H1 (cell line): Measurements from ENCODE around the gene COL28A1. TPM values are rescaled to one million over a fixed set of nuclear protein-coding genes. Genes with fewer than 3 reads are reported as not detected.

Experiments
- CTCF ChIA-PET: fragments of 300-600 bp; sonication (Branson Sonifier 250); formaldehyde crosslinking; loops from one replicate; lab custom pipeline; 2021; ENCODE audit not compliant: partially characterized antibody; lab: Charles Lee
- POLR2A ChIA-PET: fragments of 300-600 bp; sonication (Branson Sonifier 250); formaldehyde crosslinking; loops from one replicate; lab custom pipeline; 2021; ENCODE audit warnings: inconsistent platforms; ENCODE audit not compliant: partially characterized antibody; lab: Charles Lee
- DNase-seq, 2 experiments: peaks; one replicate each; pipeline versions ENCODE4 v3.0.0 to v3.0.0-alpha.2; 2010 to 2022; ENCODE audit warnings: low spot score in 2 of 2, low read depth in 1 of 2, mixed read lengths in 1 of 2
- FAIRE-seq: peaks from 2 replicates; lab custom pipeline; 2011; peaks lifted over from hg19 to GRCh38; lab: Jason Lieb, UNC
- H2AFZ ChIP-seq: 2 replicates; pipeline ENCODE4 v1.8.1; 2012; ENCODE audit warnings: low read length, inconsistent platforms
- H2AK5ac ChIP-seq: 2 replicates; pipeline ENCODE4 v1.6.1; 2013; ENCODE audit warnings: low read depth, low read length
- H2BK120ac ChIP-seq: replicated peaks from 2 replicates; pipeline ENCODE3; 2013; ENCODE audit warnings: low read depth, low read length, inconsistent platforms
- H2BK12ac ChIP-seq: 2 replicates; pipeline ENCODE4 v1.6.1; 2013; ENCODE audit warnings: low read depth, low read length
- H2BK15ac ChIP-seq: 2 replicates; pipeline ENCODE4 v1.6.1; 2013; ENCODE audit warnings: low read length
- H2BK20ac ChIP-seq: 2 replicates; pipeline ENCODE4 v1.6.1; 2013; ENCODE audit warnings: low read length
- H2BK5ac ChIP-seq: 2 replicates; pipeline ENCODE4 v1.6.1; 2013; ENCODE audit warnings: low read depth, low read length
- H3K14ac ChIP-seq: 2 replicates; pipeline ENCODE4 v1.6.1; 2013; ENCODE audit warnings: inconsistent platforms; ENCODE audit not compliant: insufficient read length
- H3K18ac ChIP-seq: 2 replicates; pipeline ENCODE4 v1.6.1; 2013; ENCODE audit warnings: low read length; ENCODE audit errors: extremely low read depth
- H3K23ac ChIP-seq: 2 replicates; pipeline ENCODE4 v1.6.1; 2013; ENCODE audit warnings: inconsistent platforms; ENCODE audit not compliant: insufficient read length
- H3K23me2 ChIP-seq: 2 replicates; pipeline ENCODE4 v1.6.1; 2013; ENCODE audit warnings: low read depth, low read length
- H3K27ac ChIP-seq: 2 replicates; pipeline ENCODE4 v1.6.1; 2011; ENCODE audit warnings: low read depth, low read length, inconsistent platforms
- H3K27me3 ChIP-seq, 4 experiments: replicated peaks in 1 of 4; 1 replicate in 1 of 4; 2 replicates in 3 of 4; pipeline versions ENCODE4 v1.6.1 to v1.8.1; 2011 to 2013; ENCODE audit warnings: low read length in 3 of 4, mild to moderate bottlenecking in 3 of 4, inconsistent platforms in 2 of 4, mixed read lengths in 2 of 4, moderate library complexity in 1 of 4; ENCODE audit not compliant: control insufficient read depth in 3 of 4, insufficient read depth in 3 of 4; ENCODE audit errors: extremely low read depth in 1 of 4
- H3K36me3 ChIP-seq, 4 experiments: 2 replicates each; pipeline versions ENCODE4 v1.6.1 to v1.8.1; 2011 to 2013; ENCODE audit warnings: mild to moderate bottlenecking in 4 of 4, low read length in 3 of 4, moderate library complexity in 2 of 4, control low read depth in 1 of 4, inconsistent platforms in 1 of 4; ENCODE audit not compliant: insufficient read depth in 4 of 4, control insufficient read depth in 2 of 4
- H3K4ac ChIP-seq: replicated peaks from 2 replicates; pipeline ENCODE3; 2013; ENCODE audit warnings: low read length, low read depth, mixed read lengths, inconsistent platforms; ENCODE audit not compliant: insufficient read length
- H3K4me1 ChIP-seq, 4 experiments: replicated peaks in 1 of 4; 1 replicate in 1 of 4; 2 replicates in 3 of 4; pipeline versions ENCODE4 v1.6.1 to v1.8.1; 2011 to 2013; ENCODE audit warnings: low read length in 3 of 4, inconsistent platforms in 2 of 4, mixed read lengths in 1 of 4; ENCODE audit not compliant: insufficient read depth in 4 of 4, control insufficient read depth in 3 of 4
- H3K4me2 ChIP-seq, 2 experiments: 2 replicates each; pipeline versions ENCODE4 v1.6.1 to v1.8.1; 2011 to 2013; ENCODE audit warnings: low read depth in 2 of 2, low read length in 2 of 2, control low read depth in 1 of 2, inconsistent platforms in 1 of 2, mild to moderate bottlenecking in 1 of 2; ENCODE audit not compliant: insufficient read depth in 1 of 2
- H3K4me3 ChIP-seq, 4 experiments: fragments of 200-600, 300-600 bp in 1 of 4; sonication (generic), shearing (Covaris generic), sonication (Bioruptor Twin) in 1 of 4; 2 replicates each; pipeline versions ENCODE4 v1.5.1 to v1.8.1; 2011 to 2016; ENCODE audit warnings: low read length in 4 of 4, low read depth in 3 of 4, control low read depth in 2 of 4, inconsistent platforms in 2 of 4, mild to moderate bottlenecking in 2 of 4, mixed read lengths in 1 of 4, moderate library complexity in 1 of 4; ENCODE audit not compliant: insufficient read depth in 2 of 4; ENCODE audit errors: extremely low read depth in 1 of 4
- H3K56ac ChIP-seq: replicated peaks from 2 replicates; pipeline ENCODE3; 2013; ENCODE audit warnings: low read depth, mild to moderate bottlenecking, mixed read lengths, low read length, inconsistent platforms; ENCODE audit not compliant: insufficient read length
- H3K79me1 ChIP-seq: 2 replicates; pipeline ENCODE4 v1.6.1; 2013; ENCODE audit warnings: low read depth, low read length, control low read depth
- H3K79me2 ChIP-seq, 2 experiments: 2 replicates each; pipeline versions ENCODE4 v1.6.1 to v1.8.1; 2012 to 2013; ENCODE audit warnings: low read length in 2 of 2, mild to moderate bottlenecking in 2 of 2, inconsistent platforms in 1 of 2; ENCODE audit not compliant: insufficient read depth in 2 of 2, control insufficient read depth in 1 of 2
- H3K9ac ChIP-seq, 4 experiments: replicated peaks in 1 of 4; 1 replicate in 1 of 4; 2 replicates in 3 of 4; pipeline versions ENCODE4 v1.6.1 to v1.8.1; 2011 to 2013; ENCODE audit warnings: low read depth in 3 of 4, low read length in 3 of 4, control low read depth in 2 of 4, mild to moderate bottlenecking in 2 of 4, moderate library complexity in 2 of 4, inconsistent platforms in 1 of 4; ENCODE audit errors: extremely low read depth in 1 of 4
- H3K9me3 ChIP-seq, 2 experiments: 2 replicates each; pipeline versions ENCODE4 v1.6.1 to v1.8.1; 2012 to 2013; ENCODE audit warnings: mild to moderate bottlenecking in 2 of 2, moderate library complexity in 2 of 2, control low read depth in 1 of 2, inconsistent platforms in 1 of 2, low read depth in 1 of 2, low read length in 1 of 2, mixed read lengths in 1 of 2; ENCODE audit not compliant: insufficient read depth in 2 of 2
- H4K20me1 ChIP-seq, 2 experiments: replicated peaks in 1 of 2; 2 replicates each; pipeline versions ENCODE3 to v1.8.1; 2011 to 2013; ENCODE audit warnings: inconsistent platforms in 2 of 2, low read length in 2 of 2, mild to moderate bottlenecking in 1 of 2; ENCODE audit not compliant: insufficient read depth in 2 of 2, control insufficient read depth in 1 of 2
- H4K5ac ChIP-seq: 2 replicates; pipeline ENCODE4 v1.6.1; 2013; ENCODE audit warnings: low read length, low read depth, mixed read lengths, inconsistent platforms; ENCODE audit not compliant: insufficient read length
- H4K8ac ChIP-seq: 2 replicates; pipeline ENCODE4 v1.8.0; 2013; ENCODE audit warnings: mild to moderate bottlenecking, moderate library complexity, low read length, inconsistent platforms; ENCODE audit not compliant: insufficient read depth; ENCODE audit errors: extremely low read depth
- H4K91ac ChIP-seq: replicated peaks from 2 replicates; pipeline ENCODE3; 2013; ENCODE audit warnings: low read length, mixed read lengths, inconsistent platforms; ENCODE audit not compliant: insufficient read length
- ASH2L ChIP-seq: fragments of 200-600, 300-600 bp; sonication (generic); IDR thresholded peaks from one replicate; pipeline ENCODE4 v1.7.1; 2017; ENCODE audit warnings: low read length
- CBX5 ChIP-seq: fragments of 300-800, 300-1000 bp; sonication (generic); IDR thresholded peaks from 2 replicates; pipeline ENCODE4 v1.7.1; 2016; ENCODE audit warnings: antibody characterized with exemption, low read length, low read depth
- CBX8 ChIP-seq: fragments of 300-800, 300-1000 bp; sonication (generic); IDR thresholded peaks from 2 replicates; pipeline ENCODE4 v1.7.1; 2016; ENCODE audit warnings: low read depth, low read length, borderline replicate concordance
- HDAC6 ChIP-seq: IDR thresholded peaks from one replicate; pipeline ENCODE4 v1.7.1; 2012; ENCODE audit warnings: low read depth, mild to moderate bottlenecking, inconsistent platforms, low read length, moderate library complexity
- KDM5A ChIP-seq: fragments of 200-600 bp; IDR thresholded peaks from 2 replicates; pipeline ENCODE4 v1.7.1; 2012; ENCODE audit warnings: mild to moderate bottlenecking, low read length, inconsistent platforms, mixed read lengths
- MAFK ChIP-seq: IDR thresholded peaks from 2 replicates; pipeline ENCODE4 v1.6.1; 2012; ENCODE audit warnings: low read depth, mild to moderate bottlenecking, improper control_type of control experiment, low read length
- POLR2AphosphoS5 ChIP-seq: IDR thresholded peaks from 2 replicates; pipeline ENCODE4 v1.6.1; 2011; ENCODE audit warnings: low read depth, low read length
- POU5F1 ChIP-seq: IDR thresholded peaks from 2 replicates; pipeline ENCODE4 v1.6.1; 2011; ENCODE audit warnings: low read depth, mild to moderate bottlenecking, low read length, moderate library complexity
- SP4 ChIP-seq: IDR thresholded peaks from 2 replicates; pipeline ENCODE4 v1.6.1; 2012; ENCODE audit warnings: low read length, inconsistent platforms
- SUZ12 ChIP-seq: fragments of 200-600 bp; sonication (generic); IDR thresholded peaks from 2 replicates; pipeline ENCODE4 v1.6.1; 2012; ENCODE audit warnings: mild to moderate bottlenecking, inconsistent platforms, low read length, moderate library complexity, mixed read lengths
- TBP ChIP-seq: IDR thresholded peaks from 2 replicates; pipeline ENCODE4 v1.6.1; 2011; ENCODE audit warnings: low read depth, low read length, improper control_type of control experiment
- TEAD4 ChIP-seq: IDR thresholded peaks from 2 replicates; pipeline ENCODE4 v1.6.1; 2012; ENCODE audit warnings: low read depth, low read length, inconsistent platforms, mixed read lengths
- YY1 ChIP-seq: IDR thresholded peaks from 2 replicates; pipeline ENCODE4 v1.6.1; 2011; ENCODE audit warnings: low read depth, mild to moderate bottlenecking, low read length
- WGBS, 2 experiments: shearing (Covaris generic) in 1 of 2; methylation state at CpG; one replicate each; pipeline versions ENCODE4 v1.1.6 to v1.1.7; 2013 to 2015; ENCODE audit warnings: low lambda C conversion rate in 2 of 2, mixed read lengths in 2 of 2, inconsistent platforms in 1 of 2, low coverage in 1 of 2, missing lambda C conversion rate in 1 of 2; ENCODE audit not compliant: insufficient replicate concordance in 2 of 2, insufficient coverage in 1 of 2, insufficient read length in 1 of 2; ENCODE audit errors: extremely low coverage in 1 of 2, missing lambda C conversion rate in 1 of 2; 5-methylcytosine and 5-hydroxymethylcytosine counted together
- polyA plus RNA-seq, 7 experiments: library from polyadenylated mRNA; depleted of rRNA in 3 of 7; stranded (reverse) in 5 of 7; unstranded in 2 of 7; fragments of >200 nt in 5 of 7; fragments of 200-250 nt in 2 of 7; gene quantifications; 1 replicate in 5 of 7; 2 replicates in 1 of 7; 4 replicates in 1 of 7; pipeline versions ENCODE4 v1.2.1 to v1.2.3, GENCODE V29; 2011 to 2013; ENCODE audit warnings: missing spikeins in 2 of 7, mixed read lengths in 2 of 7
- total RNA-seq: library from RNA; stranded (reverse); fragmentation: NEBNext Ultra II Directional; extraction: Animal tissue kit (Norgen Biotek cat#: 25700); gene quantifications from 2 replicates; pipeline ENCODE4 v1.2.1, GENCODE V29; 2021
- TF ChIP-seq, protein P1 (sequence below): IDR thresholded peaks from 2 replicates; pipeline ENCODE4 v1.6.1; 2011; ENCODE audit warnings: low read length, improper control_type of control experiment

COL28A1 gene
- total and polyA plus RNA-seq, 2 of the 8 experiments (the other 6 are each of a cell fraction or from before 2014, with no cell fraction given) = 0.22 to 0.38 TPM

DNA sequence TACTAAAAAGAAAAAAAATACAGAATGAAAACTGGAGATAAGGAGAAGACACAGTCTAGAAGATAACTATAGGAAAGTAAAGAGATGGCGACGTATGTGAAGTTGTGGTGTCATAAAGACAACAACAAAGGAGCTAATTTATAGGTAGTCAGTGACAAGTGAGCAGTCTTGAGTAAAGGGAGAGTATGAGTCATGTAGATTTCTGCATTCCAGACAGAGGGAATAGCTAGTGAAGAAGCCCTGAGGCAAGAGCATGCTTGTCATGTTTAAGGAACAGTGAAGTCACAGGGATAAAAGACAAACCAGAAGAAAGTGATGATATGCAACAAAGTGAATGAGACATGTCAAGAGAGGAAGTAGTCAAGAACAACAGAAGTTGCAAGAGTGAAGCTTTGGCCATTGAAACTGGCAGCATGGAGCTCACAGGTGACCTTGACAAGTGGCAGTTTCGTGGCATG lies 28.7 kb upstream of the COL28A1 start:
- FAIRE-seq = no peak
- CTCF ChIA-PET = interaction anchor here (1.2 kb wide), 1 partner anchor 10 kb away, joined by 4 read pairs; no protein-coding TSS in a partner anchor

More for the DNA sequence above, 28.7 kb upstream of the COL28A1 start:
- H2AFZ ChIP-seq = no peak overlapping the region
- no peak overlapping the region for H2AK5ac ChIP-seq
- H3K56ac ChIP-seq = no peak overlapping the region
- H4K20me1 ChIP-seq = no peaks in the 10 kb centered on the region
- POLR2A ChIA-PET = interaction anchor here (0.8 kb wide), 1 partner anchor 13 kb away, joined by 3 read pairs; no protein-coding TSS in a partner anchor
- no peak overlapping the region for H3K4ac ChIP-seq
- H3K14ac ChIP-seq = no peak overlapping the region
- no peak overlapping the region for H3K27ac ChIP-seq
- no peak overlapping the region for H3K4me2 ChIP-seq
- no peak overlapping the region for H4K8ac ChIP-seq
- H3K4me1 ChIP-seq = peaks cover 5 to 11% (median 6%) of the 10 kb centered on the region in 4 experiments; a peak in 6 of 7 replicates
- no peak overlapping the region for H3K9ac ChIP-seq
- no peak overlapping the region for H2BK120ac ChIP-seq
- no peaks in the 10 kb centered on the region for H3K9me3 ChIP-seq
- no peaks in the 10 kb centered on the region for H3K36me3 ChIP-seq
- no peak overlapping the region for H2BK15ac ChIP-seq
- TF ChIP-seq CBX5 = no peak
- TF ChIP-seq SUZ12 = no peak
- TF ChIP-seq SP4 = no peak
- TF ChIP-seq, protein P1, sequence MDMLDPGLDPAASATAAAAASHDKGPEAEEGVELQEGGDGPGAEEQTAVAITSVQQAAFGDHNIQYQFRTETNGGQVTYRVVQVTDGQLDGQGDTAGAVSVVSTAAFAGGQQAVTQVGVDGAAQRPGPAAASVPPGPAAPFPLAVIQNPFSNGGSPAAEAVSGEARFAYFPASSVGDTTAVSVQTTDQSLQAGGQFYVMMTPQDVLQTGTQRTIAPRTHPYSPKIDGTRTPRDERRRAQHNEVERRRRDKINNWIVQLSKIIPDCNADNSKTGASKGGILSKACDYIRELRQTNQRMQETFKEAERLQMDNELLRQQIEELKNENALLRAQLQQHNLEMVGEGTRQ = no peak
- no peak for TF ChIP-seq CBX8
- no peak for TF ChIP-seq MAFK
- TF ChIP-seq KDM5A = no peak
- TF ChIP-seq HDAC6 = no peak
- no peak for TF ChIP-seq ASH2L
- no peak for TF ChIP-seq TEAD4
- TF ChIP-seq POLR2AphosphoS5 = no peak
- TF ChIP-seq TBP = no peak
- TF ChIP-seq POU5F1 = no peak
- TF ChIP-seq YY1 = no peak
- no peak overlapping the region for H3K23ac ChIP-seq
- no peak overlapping the region for H2BK5ac ChIP-seq
- no peak overlapping the region for H3K4me3 ChIP-seq
- no peaks in the 10 kb centered on the region for H3K79me1 ChIP-seq
- no peak overlapping the region for H3K18ac ChIP-seq
- H2BK20ac ChIP-seq = no peak overlapping the region
- DNase-seq = no peak
- no peak overlapping the region for H4K5ac ChIP-seq
- no peak overlapping the region for H4K91ac ChIP-seq
- no peak overlapping the region for H2BK12ac ChIP-seq
- no peaks in the 10 kb centered on the region for H3K27me3 ChIP-seq
- 81 to 100% methylated on average over 2 to 3 of the region's 3 CpGs for WGBS, 2 experiments
- peaks cover 10 to 22% of the 10 kb centered on the region in 2 experiments for H3K79me2 ChIP-seq
- H3K23me2 ChIP-seq = peaks cover 2% of the 10 kb centered on the region; the same call in 1 of the 2 replicates
